Keratinocyte (primary cell): ENCODE results near the gene NIPAL1.

Experiments used
- CTCF ChIP-seq, 3 experiments: IDR thresholded peaks in 1 of 3; conservative IDR thresholded peaks in 1 of 3; optimal IDR thresholded peaks in 1 of 3; 2 replicates in 2 of 3; 3 replicates in 1 of 3; pipeline versions ENCODE3 to v1.5.1; 2011; ENCODE audit warnings: low read length in 3 of 3, mild to moderate bottlenecking in 3 of 3, moderate library complexity in 2 of 3, control low read depth in 1 of 3, inconsistent platforms in 1 of 3; ENCODE audit not compliant: insufficient read depth in 2 of 3; ENCODE audit errors: extremely low read depth in 1 of 3
- EZH2 ChIP-seq: IDR thresholded peaks from one replicate; pipeline ENCODE4 v1.6.1; 2012; ENCODE audit warnings: inconsistent platforms, mild to moderate bottlenecking, low read length, moderate library complexity

DNA sequence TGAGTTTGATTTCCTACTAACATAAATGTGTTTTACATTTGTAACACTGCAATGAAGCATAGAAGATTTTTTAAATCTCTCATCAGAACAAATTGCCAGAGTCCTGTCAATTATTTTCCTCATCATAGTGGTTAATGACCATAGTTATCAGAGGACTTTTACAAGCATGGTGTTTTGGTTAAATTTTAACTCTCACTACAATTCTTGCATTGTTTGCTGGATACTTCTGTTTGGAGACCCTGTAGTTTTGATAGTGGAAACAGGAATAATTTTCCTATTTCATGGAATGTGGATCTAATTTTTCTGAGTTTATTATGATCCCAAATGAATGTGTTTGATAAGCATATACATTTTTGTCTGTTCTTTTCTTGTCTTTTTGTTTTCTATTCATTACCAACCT lies 16.8 kb downstream of the NIPAL1 start:
- no peak for TF ChIP-seq EZH2
- TF ChIP-seq CTCF (optimal IDR thresholded peaks at IDR 0.05 in 1 of 3, IDR thresholded peaks at IDR 0.05 in 1 of 3, conservative IDR thresholded peaks at IDR 0.05 in 1 of 3; ENCODE audit: extremely low read depth in 1 of 3, insufficient read depth in 2 of 3, low read length in 3 of 3) = no peak
